NB4 (cell line): ENCODE results near the gene CLASP1.

Experiments
- DNase-seq: peaks from one replicate; pipeline ENCODE4 v3.0.0; 2010; ENCODE audit warnings: low read depth
- H3K4me3 ChIP-seq: one replicate; pipeline ENCODE4 v1.5.1; 2011; ENCODE audit warnings: mild to moderate bottlenecking, low read depth, low read length, moderate library complexity
- MYC ChIP-seq: IDR thresholded peaks from 2 replicates; pipeline ENCODE4 v1.6.1; 2011; ENCODE audit warnings: low read depth, low read length
- POLR2A ChIP-seq: IDR thresholded peaks from 2 replicates; pipeline ENCODE4 v1.6.1; 2011; ENCODE audit warnings: mild to moderate bottlenecking; ENCODE audit not compliant: insufficient read length; ENCODE audit errors: extremely low read depth
- TF ChIP-seq, protein P1 (sequence below): IDR thresholded peaks from 2 replicates; pipeline ENCODE4 v1.6.1; 2011; ENCODE audit warnings: low read depth, low read length
- TF ChIP-seq, protein P2 (sequence below): IDR thresholded peaks from one replicate; pipeline ENCODE4 v1.5.1; 2012; ENCODE audit warnings: low read depth, low read length

The CLASP1 gene

DNA sequence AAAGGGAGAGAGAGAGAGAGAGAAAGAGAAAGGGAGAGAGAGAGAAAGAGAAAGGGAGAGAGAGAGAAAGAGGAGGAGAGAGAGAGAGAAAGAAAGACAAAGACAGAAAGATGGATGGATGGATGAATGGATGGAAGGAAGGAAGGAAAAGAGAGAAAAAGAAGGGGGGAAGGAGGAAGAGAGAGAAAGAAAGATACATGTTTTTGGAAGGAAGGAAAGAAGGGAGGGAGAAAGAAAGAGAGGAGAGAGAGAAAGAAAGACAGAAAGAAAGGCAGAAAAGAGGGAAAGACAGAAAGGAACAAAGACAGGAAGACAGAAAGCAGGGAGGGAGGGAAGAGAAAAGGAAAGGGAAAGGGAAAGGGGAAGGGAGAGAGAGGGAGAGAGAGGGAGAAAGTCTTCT lies 67.0 kb downstream of the CLASP1 start:
- no peak for DNase-seq
- no peak overlapping the region for H3K4me3 ChIP-seq
- TF ChIP-seq MYC (no peak), POLR2A (no peak)
- TF ChIP-seq, protein P1, sequence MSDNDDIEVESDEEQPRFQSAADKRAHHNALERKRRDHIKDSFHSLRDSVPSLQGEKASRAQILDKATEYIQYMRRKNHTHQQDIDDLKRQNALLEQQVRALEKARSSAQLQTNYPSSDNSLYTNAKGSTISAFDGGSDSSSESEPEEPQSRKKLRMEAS: no peak
- TF ChIP-seq, protein P2, sequence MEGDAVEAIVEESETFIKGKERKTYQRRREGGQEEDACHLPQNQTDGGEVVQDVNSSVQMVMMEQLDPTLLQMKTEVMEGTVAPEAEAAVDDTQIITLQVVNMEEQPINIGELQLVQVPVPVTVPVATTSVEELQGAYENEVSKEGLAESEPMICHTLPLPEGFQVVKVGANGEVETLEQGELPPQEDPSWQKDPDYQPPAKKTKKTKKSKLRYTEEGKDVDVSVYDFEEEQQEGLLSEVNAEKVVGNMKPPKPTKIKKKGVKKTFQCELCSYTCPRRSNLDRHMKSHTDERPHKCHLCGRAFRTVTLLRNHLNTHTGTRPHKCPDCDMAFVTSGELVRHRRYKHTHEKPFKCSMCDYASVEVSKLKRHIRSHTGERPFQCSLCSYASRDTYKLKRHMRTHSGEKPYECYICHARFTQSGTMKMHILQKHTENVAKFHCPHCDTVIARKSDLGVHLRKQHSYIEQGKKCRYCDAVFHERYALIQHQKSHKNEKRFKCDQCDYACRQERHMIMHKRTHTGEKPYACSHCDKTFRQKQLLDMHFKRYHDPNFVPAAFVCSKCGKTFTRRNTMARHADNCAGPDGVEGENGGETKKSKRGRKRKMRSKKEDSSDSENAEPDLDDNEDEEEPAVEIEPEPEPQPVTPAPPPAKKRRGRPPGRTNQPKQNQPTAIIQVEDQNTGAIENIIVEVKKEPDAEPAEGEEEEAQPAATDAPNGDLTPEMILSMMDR: no peak

DNA sequence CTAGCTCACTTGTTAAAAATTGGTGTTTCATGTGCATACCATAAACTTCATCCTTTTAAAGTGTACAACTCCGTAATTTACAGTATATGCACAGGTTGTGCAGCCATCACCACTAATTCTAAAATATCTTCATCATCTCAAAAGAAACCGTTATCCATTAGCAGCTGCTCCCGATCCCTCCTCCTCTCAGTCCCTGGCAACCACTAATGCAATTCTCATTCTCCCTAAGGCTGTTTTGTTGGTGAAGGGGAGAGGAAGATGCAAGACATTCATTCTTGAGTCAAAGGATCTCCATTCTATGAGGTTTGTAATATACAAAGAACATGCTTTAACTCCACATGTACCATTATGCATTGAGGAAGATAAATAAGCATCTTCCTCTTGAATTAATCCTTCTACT lies 70.0 kb downstream of the CLASP1 start:
- TF ChIP-seq MYC: no peak
- TF ChIP-seq, protein P2: no peak
- TF ChIP-seq, protein P1: no peak
- TF ChIP-seq POLR2A: no peak
- H3K4me3 ChIP-seq: no peak overlapping the region
- DNase-seq: no peak

DNA sequence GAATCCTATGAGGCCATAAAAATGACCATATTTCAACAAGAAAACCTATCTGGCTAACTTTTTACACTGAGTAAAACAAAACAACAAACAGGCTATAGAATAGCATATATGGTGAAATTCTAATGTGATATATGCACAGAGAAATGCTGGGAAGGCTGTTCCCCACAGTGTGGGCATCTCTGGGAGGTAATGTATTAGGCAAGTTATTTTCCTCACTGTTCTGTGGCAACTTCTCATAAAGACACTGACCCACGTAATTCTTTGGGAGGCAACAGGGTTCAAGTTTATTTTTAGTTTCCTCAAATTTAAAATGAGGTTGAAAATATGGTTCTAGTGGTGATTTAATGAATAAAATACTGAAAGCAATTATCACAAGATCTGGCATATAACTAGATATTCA lies 71.9 kb downstream of the CLASP1 start:
- TF ChIP-seq, protein P1: no peak
- TF ChIP-seq MYC (no peak), POLR2A (no peak)
- TF ChIP-seq, protein P2: no peak
- no peak overlapping the region for H3K4me3 ChIP-seq

DNA sequence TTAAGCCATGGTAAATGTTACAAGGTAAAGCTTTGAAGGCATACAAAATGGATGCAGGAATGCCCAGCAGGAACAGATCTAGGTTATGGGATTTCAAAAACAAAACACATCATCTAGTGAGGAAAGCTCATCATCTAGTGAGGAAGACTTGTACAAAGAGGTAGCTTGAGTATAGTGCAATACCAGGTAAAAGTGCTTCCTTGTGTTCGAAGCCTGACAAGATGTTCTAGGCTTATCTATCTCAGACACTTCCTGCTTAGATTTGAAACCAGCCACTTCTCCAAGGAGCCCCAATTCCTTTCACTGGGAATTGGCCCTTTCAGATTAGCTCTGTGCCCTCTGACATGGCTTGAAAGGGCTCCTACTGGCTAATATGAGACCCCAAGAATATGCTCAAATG lies 73.0 kb downstream of the CLASP1 start:
- H3K4me3 ChIP-seq: no peak overlapping the region
- TF ChIP-seq, protein P2: no peak
- TF ChIP-seq, protein P1: no peak
- no peak for TF ChIP-seq POLR2A
- no peak for TF ChIP-seq MYC

More for the DNA sequence above, 71.9 kb downstream of the CLASP1 start:
- DNase-seq: no peak

DNA sequence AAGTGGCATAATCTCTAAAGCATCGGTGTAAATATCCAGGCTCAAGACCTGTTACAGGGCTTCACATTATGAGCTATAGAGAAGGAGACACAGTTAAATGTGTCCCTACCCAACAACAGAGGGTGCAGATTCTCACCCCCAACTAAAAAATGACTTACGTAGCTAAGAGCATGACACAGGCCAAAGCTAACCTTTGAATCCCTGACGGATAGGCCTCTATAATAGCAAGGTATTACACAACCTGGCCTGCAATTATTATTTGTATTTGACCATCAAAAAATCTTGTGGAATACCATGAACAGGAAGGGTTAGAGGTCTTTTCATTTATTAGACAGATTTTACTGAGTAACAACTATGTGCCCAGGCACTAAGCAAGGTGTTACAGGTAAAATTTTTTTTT lies 73.5 kb downstream of the CLASP1 start:
- TF ChIP-seq, protein P2: no peak
- TF ChIP-seq MYC: no peak
- DNase-seq: no peak
- H3K4me3 ChIP-seq: no peak overlapping the region

More for the DNA sequence above, 73.0 kb downstream of the CLASP1 start:
- no peak for DNase-seq

DNA sequence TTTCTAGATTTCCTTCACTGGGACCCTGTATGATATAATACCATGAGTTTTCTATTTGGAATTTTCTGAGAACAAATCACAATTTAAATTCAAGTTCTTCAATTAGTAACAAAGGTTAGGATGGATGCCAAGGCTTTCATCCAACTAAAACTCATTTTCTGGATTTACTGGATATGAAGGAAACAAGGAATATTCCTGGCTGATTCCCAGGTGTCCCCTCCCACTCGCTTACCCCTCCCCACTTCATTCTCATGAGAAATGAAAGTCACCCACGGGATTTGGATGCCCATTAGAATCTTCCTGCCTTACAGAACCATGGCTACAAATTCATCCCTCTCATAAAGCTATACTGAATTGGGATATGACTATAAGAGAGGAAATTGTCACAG lies 78.6 kb downstream of the CLASP1 start:
- TF ChIP-seq MYC (no peak), POLR2A (no peak)
- TF ChIP-seq, protein P1: no peak
- TF ChIP-seq, protein P2: no peak
- DNase-seq: no peak
- no peak overlapping the region for H3K4me3 ChIP-seq
